Fibroblast of mammary gland (primary cell): ENCODE results near the gene NTN3.
"Not testable (repeated sequence)": the region's sequence is repeated elsewhere in the genome, so short reads cannot be mapped to it uniquely, and the experiment has no call there.

ENCODE experiments used
- DNase-seq: peaks from one replicate; pipeline ENCODE4 v3.0.0-alpha.2; 2010; ENCODE audit warnings: low read depth
- H3K4me3 ChIP-seq: 2 replicates; pipeline ENCODE4 v1.5.1; 2011; ENCODE audit warnings: low read depth, mild to moderate bottlenecking, low read length, moderate library complexity; ENCODE audit not compliant: control insufficient read depth
- CTCF ChIP-seq: conservative IDR thresholded peaks from 2 replicates; pipeline ENCODE4 v1.5.1; 2011; ENCODE audit warnings: low read depth, low read length, inconsistent platforms; ENCODE audit not compliant: control insufficient read depth, insufficient read depth

The NTN3 gene

GRCh38 chr16:2475413-2476344 lies 4.6 kb downstream of the NTN3 start:
- no peak for TF ChIP-seq CTCF
- H3K4me3 ChIP-seq: peak overlapping the region; percentile 46
- no peak for DNase-seq

- no peak overlapping the region for H3K4me3 ChIP-seq
These were observed 5.2 kb downstream of the NTN3 start for GRCh38 chr16:2476345-2476720.

GRCh38 chr16:2476741-2477140 lies 5.6 kb downstream of the NTN3 start:
- DNase-seq: no peak
- TF ChIP-seq CTCF: no peak
- no peak overlapping the region for H3K4me3 ChIP-seq

More at GRCh38 chr16:2476345-2476720, 5.2 kb downstream of the NTN3 start:
- no peak for DNase-seq
- no peak for TF ChIP-seq CTCF

GRCh38 chr16:2477327-2477726 lies 6.2 kb downstream of the NTN3 start:
- H3K4me3 ChIP-seq: no peak overlapping the region
- TF ChIP-seq CTCF: no peak
- DNase-seq: no peak

GRCh38 chr16:2478279-2478678 lies 7.2 kb downstream of the NTN3 start:
- TF ChIP-seq CTCF: no peak
- H3K4me3 ChIP-seq: no peak overlapping the region
- no peak for DNase-seq

- DNase-seq, H3K4me3 ChIP-seq: not testable (repeated sequence)
These were observed 8.9 kb downstream of the NTN3 start for GRCh38 chr16:2479996-2480395.

GRCh38 chr16:2480948-2481347 lies 9.9 kb downstream of the NTN3 start:
- no peak overlapping the region for H3K4me3 ChIP-seq
- no peak for TF ChIP-seq CTCF
- no peak for DNase-seq
